NCI-H2029 treated with DMSO at 0.1 percent for 48 hours (cell line): ENCODE results near the gene TMC7.
"Not testable (repeated sequence)": the region's sequence is repeated elsewhere in the genome, so short reads cannot be mapped to it uniquely, and the experiment has no call there.

Experiments
- DNase-seq: peaks from one replicate; lab custom pipeline; 2025; lab: John Stamatoyannopoulos, UW

TMC7 gene

DNA sequence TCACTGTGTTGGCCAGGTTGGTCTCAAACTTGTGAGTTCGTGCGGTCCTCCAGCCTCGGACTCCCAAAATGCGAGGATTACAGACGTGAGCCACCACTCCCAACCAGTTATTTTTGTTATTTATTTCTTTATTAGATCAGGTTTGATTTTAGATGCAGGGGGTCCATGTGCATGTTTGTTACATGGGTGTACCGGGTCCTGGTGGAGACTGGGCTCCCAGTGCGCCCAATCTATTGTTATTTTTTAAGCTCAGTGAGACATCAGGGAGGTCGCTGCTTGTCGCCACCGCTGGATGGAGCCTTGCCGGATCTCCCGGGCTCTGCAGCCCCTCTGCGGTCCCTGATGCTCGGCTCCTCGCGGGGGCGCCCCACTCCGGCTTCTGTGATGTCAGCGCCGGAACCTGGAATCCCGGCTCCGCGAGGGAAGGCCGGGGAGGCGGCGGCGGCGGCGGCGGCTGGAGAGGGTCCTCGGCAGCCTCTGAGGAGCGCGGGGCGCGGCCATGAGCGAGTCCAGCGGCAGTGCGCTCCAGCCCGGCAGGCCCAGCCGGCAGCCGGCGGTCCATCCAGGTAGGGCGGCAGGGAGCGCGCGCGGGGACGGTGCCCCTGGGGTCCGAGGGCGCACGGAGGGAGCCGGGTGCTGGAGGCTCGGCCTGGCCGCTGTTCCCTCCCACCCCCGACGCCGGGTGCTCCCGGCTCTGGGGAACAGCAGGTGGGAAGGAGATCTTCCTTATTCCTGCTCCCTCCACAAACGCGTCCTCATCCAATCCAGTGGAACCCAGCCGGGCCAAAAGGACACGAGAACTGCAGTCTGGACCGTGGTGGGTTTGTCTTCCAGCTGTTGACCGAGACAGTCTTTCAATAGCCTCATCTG lies at the start of gene TMC7:
Gene TMC7 (plus strand): TSS at position 370 of the 870 bp plus-strand sequence. CDS start 130 bp downstream, at position 500.
- peak; percentile 41 for DNase-seq

DNA sequence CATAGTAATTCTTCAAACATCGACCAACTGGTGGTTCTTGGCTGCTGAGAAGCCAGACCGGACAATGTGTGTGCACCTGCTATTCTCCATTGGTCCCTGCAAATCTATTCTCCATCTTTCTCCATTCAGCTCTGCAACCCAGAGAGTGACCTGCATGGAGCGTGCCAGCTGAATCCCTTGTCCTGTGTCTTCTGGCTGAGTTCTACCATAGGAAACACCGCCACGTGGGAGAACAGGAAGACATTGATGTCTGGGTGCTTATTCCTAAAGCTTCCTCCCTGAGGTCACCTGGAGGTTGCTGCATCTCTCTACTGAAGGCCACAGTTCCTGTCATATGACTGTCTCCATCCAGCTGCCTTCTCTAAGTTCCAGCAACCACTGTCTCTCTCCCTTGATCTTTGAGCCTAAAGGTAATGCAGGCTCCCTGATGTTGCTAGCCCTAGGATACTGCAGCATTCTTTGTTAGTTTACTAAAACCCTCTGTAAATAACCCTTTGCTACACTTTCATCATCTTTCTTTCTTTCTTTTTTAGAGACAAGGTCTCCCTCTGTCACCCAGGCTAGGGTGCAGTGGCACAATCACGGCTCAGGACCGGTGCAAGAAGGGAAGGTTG lies 46.9 kb upstream of the TMC7 start:
- no peak for DNase-seq

DNA sequence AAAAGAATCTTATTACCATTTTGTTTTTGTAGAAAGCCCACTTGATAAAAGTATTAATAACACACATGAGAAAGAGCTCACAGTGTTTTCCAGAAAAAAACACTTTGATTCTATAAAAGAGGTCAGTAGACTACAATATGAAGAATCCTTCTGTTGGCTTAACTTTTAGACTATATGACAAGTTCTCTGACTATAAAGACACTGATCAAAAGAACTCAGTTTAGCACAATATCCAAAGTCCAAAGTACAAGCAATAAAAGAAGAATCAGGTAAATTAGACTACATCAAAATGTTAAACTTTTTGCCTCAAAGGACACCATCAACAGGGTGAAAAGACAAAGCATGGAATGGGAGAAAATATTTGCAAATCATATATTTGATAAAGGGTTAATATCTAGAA lies 46.3 kb upstream of the TMC7 start:
- no peak for DNase-seq

DNA sequence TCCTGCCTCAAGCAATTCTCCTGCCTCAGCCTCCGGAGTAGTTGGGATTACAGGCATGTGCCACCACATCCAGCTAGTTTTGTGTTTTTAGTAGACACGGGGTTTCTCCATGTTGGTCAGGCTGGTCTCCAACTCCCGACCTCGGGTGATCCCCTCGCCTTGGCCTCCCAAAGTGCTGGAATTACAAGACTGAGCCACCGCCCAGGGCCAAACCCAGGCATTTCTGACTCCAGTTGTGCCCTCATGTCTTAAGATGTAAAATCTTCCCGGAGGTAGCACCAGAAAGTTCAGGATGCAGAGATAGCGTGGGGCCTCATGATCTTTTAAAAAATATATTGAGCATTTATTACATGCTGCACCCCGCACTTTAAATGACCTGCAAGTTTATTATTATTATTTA lies 44.7 kb upstream of the TMC7 start:
- no peak for DNase-seq

GRCh38 chr16:18941471-18941870 lies 42.3 kb upstream of the TMC7 start:
- DNase-seq, result no peak

GRCh38 chr16:18942061-18942460 lies 41.7 kb upstream of the TMC7 start:
- DNase-seq, result no peak

DNA sequence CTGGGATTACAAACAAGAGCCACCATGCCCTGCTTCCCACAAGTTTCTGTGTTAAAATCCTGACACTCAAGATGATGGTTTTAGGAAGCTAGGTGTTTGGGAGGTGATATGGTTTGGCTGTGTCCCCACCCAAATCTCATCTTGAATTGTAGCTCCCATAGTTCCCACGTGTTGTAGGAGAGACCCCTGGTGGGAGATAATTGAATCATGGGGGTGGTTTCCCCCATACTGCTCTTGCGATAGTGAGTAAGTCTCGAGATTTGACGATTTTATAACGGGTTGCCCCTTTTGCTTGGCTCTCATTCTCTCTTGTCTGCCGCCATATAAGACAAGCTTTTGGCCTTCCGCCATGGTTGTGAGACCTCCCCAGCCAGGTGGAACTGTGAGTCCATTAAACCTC lies 40.3 kb upstream of the TMC7 start:
- DNase-seq, result no peak

- DNase-seq, result no peak
Observed at GRCh38 chr16:18945233-18945632, 38.5 kb upstream of the TMC7 start.

- no peak for DNase-seq
Observed at GRCh38 chr16:18948372-18949020, 35.2 kb upstream of the TMC7 start.

- DNase-seq, result no peak
Observed at GRCh38 chr16:18950469-18951185, 33.1 kb upstream of the TMC7 start.

GRCh38 chr16:18953547-18953946 lies 30.2 kb upstream of the TMC7 start:
- DNase-seq, result no peak

GRCh38 chr16:18955874-18956580 lies 27.7 kb upstream of the TMC7 start:
- DNase-seq, result peak; percentile 64

DNA sequence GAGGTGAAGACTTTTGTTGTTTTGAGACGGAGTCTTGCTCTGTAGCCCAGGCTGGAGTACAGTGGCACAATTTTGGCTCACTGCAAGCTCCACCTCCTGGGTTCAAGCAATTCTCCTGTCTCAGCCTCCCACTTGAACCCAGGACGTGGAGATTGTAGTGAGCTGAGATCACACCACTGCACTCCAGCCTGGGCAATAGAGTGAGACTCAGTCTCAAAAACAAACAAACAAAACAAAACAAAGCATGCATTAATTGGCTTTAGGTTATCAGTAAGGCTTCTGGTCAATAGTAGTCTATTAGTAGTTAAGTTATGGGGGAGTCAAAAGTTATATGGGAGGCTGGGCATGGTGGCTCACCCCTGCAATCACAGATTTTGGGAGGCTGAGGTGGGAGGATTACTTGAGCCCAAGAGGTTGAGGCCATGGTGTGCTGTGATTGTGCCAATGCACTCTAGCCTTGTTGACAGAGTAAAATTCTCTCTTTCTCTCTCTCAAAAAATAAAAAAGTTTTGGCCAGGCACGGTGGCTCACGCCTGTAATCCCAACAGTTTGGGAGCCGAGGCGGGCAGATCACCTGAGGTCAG lies 27.0 kb upstream of the TMC7 start:
- DNase-seq, result not testable (repeated sequence)

DNA sequence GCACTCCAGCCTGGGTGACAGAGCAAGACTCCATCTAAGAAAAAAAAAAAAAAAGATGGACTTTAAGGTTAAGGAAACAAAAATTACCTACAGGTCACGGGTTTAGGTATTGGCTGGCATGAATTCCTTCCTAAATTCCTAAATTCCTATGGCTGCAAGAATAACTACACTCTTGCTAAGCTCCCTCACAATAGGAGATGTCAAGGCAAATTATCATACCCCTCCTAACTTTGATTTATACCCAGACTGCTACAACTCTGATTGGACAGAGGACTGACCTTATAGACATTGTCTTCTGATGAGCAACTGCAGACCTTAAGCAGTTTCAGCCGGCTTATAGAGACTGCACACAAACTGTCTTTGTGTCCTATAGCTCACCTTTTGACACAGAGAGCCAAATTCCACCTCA lies 25.1 kb upstream of the TMC7 start:
- DNase-seq, result no peak

DNA sequence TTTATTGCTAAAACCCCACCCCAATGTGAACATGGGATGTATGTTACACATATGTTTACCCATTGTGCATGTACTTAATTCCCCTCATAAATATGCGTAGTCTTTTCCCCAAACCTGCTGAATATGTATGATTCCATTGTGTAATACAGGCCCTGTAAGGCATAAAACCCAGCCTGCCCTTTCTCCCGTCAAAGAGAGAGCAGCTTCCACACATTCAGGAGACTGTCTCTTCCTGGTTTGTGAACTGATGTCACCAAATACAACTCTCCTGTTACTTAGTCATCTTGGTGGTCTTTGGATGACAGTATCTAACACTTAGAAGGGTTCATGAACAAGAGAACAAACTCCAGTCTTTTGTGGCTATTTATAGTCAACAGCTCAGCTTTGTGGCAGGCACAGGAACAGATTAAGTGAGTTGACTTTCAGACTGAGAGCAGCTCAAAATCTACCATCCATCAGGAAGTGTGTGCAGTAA lies 24.7 kb upstream of the TMC7 start:
- no peak for DNase-seq

GRCh38 chr16:18965555-18965954 lies 18.2 kb upstream of the TMC7 start:
- no peak for DNase-seq

DNA sequence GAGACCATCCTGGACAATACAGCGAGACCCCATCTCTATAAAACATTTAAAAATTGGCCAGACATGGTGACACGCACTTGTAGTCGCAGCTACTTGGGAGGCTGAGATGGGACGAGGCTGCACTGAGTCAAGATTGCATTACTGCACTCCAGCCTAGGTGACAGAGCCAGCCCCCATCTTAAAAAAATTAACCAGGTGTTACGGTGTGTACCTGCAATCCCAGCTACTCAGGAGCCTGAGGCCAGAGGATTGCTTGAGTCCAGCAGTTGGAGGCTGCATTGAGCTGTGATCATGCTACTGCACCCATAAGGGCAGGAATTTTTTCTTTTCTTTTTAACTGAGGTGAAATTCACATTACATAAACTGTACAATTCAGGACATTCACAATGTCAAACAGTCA lies 16.9 kb upstream of the TMC7 start:
- no peak for DNase-seq

DNA sequence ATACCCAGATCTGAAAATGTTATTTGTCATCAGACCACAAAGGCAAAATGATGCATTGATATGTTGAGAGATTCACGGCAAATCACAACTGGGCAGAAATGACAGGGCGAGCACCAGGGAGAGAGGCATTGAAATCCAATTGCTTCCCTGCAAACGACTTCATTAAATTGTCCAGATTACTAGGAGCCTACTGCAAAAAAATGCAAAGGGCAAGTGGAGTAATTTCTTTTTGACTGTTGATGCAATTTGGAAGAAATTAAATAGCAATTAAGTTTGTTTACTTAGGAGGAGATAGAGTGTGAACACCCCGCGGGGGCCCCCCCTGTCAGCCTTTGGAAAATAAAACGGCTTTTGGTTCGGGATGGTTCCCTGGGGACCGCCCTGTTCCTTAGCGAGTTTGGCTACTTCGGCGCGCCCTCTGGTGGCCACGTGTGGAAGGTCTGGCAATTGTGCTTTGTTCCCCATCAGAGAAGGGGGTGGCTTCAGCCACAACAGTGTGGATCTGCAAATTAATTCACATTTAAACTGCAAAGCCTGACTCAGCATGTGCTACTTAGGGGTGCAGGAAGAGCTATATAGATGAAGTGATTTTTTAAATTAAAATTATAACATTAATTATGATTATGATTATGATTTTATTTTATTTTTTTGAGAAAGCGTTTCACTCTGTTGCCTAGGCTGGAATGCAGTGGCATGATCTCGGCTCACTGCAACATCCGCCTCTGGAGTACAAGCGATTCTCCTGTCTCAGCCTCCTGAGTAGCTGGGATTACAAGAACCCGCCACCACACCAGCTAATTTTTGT lies 14.5 kb upstream of the TMC7 start:
- DNase-seq, result peak; percentile 33

DNA sequence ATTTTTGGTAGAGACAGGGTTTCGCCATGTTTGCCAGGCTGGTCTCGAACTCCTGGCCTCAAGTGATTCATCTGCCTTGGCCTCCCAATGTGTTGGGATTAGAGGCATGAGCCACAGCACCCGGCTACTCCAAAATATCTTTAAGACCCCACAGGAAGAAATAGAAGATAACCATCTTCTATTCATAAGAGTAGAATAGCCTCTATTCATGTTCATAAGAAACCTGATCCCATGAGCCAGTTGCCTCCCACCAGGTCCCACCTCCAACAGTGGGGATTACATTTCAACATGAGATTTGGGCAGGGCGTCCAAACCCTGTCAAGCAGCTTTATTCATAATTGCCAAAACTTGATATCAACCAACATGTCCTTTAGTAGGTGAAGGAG lies 13.9 kb upstream of the TMC7 start:
- no peak for DNase-seq

DNA sequence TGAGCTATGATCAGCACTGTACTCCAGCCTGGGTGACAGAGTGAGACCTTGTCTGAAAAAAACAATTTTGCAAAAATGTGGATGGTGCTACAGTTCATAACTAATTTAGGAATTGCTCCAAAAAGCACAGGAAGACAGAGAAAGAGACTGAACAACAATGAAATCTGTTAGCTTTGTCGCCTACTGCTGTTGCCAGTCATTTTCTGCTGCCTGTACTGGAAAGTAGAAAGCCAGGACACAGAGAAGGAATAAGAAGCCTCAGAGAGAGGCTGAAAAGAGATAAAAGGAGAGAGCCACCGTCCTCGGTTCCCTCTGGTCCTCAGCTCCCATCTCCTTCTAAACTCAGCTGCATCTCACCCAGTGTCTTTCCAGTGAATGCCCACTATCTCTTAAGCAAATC lies 8.6 kb upstream of the TMC7 start:
- DNase-seq, result no peak
